CD4-positive, alpha-beta T cell treated with Interleukin-6 for 4 hours (primary cell): Measurements from ENCODE around the gene CDC45.
A peak's percentile ranks its signal among the peaks of the same experiment; 100 is the strongest.

Source experiments
- DNase-seq: peaks from one replicate; pipeline ENCODE4 v3.0.0-alpha.2; 2020; ENCODE audit warnings: mixed read lengths

Gene CDC45

GRCh38 chr22:19469421-19469820 is 10.3 kb upstream of the CDC45 start:
- DNase-seq: no peak

- no peak for DNase-seq
Measured at GRCh38 chr22:19470010-19470409, 9.7 kb upstream of the CDC45 start.

- DNase-seq: no peak
Measured at GRCh38 chr22:19471572-19471971, 8.1 kb upstream of the CDC45 start.

- no peak for DNase-seq
Measured at GRCh38 chr22:19472233-19472632, 7.5 kb upstream of the CDC45 start.

DNA sequence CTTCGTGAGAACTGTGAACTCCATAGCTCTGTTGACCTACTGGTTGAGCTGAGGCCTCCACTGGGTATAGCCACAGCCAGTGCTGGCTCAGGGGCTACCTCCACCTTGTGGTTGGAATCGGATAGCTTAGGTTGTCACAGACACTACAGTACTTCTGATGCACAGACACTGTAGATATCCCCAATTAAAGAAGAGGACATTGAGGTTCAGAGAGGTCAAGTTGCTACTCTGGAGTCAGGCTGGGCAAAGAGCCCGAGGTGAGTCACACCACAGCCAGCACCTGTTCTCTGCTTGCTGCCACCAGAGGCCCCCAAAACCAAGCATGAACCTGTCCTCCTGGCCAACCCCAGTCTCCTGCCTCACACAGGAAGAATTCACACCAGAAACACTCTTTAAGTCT is 6.1 kb upstream of the CDC45 start:
- no peak for DNase-seq

DNA sequence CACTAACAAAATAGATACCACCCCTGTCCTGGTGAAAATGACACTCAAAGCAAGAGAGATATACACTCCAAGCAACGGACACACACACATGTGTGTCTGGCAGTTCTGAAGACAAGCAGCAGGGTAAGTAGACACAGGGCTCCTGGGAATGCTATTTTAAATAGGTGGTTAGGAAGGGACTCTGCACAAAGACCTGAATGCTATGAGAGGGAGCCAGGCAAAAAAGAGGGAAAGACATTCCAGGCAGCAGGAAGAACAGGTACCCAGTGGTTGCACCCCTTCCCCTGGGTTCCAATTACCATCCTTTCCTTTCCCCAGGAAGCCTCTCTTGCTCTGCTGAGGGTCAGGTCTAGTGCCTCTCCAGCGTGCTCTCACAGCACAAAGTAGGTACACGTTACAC is 3.7 kb upstream of the CDC45 start:
- DNase-seq: no peak

GRCh38 chr22:19477321-19478044 is 2.2 kb upstream of the CDC45 start:
- no peak for DNase-seq

DNA sequence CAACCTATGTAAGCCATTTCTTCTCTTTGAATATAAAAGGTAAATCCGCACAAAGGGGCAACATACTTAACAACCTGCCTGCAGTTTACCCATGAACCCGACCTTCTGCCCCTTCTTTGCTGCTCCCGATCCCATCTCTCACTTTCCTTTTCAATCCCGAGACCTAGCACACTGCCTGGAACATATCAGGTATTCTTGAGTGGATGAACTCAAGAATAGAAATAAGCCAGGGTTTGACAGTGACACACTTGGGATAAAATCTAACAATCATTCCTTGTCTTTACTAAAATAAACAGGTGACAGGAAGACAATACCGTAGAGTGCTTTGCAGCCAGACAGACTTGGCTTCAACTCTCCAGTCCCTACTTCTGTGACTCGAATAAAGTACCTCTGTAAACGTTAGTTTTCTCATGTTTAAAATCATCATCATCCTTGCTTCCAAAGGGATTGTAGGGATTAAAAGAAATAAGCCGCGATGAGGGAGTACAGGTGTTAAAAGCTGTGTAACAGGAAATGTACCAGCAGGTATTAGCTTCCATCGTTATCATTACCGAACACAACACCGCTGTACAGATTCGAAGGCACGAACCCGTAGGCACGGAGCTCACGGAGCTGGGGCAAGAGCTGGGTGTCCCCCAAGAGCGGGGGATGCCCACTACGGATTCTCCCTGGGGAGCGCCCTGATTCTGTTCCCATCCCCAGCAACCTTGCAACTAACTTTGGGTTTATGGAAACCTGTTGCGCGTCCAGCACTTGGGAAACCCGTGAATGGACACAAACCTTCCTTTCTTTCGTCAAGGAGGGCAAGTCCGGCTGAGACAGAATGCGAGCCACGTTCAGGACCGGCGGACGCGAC is 1.4 kb upstream of the CDC45 start:
- DNase-seq: no peak

GRCh38 chr22:19478901-19479354 is 792 bp upstream of the CDC45 start, which contains the start of gene UFD1:
UFD1 (minus strand) TSS chr22:19479193; CDS start chr22:19479085, 108 bp downstream.
- peak; percentile 77 for DNase-seq

DNA sequence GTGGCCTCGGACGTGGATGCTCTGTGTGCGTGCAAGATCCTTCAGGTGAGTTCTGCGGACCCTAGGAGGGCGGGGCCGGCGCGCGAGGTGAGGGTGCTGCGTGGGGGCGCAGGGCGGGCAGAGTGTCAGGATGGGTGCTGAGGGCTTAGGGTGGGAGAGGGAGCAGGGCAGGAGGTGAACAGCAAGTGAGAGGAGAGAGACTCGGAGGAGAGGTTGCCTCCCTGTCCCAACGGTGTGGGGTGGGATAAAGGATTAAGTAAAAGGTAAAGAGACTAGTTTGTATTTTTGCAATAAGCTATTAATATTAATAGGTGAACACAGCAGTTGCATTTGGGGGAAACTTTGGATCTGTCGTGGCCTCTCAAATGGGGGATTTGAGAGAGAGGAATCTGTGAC is 451 bp downstream of the CDC45 start:
- no peak for DNase-seq

GRCh38 chr22:19480789-19481188 is 1.1 kb downstream of the CDC45 start:
- DNase-seq: no peak

DNA sequence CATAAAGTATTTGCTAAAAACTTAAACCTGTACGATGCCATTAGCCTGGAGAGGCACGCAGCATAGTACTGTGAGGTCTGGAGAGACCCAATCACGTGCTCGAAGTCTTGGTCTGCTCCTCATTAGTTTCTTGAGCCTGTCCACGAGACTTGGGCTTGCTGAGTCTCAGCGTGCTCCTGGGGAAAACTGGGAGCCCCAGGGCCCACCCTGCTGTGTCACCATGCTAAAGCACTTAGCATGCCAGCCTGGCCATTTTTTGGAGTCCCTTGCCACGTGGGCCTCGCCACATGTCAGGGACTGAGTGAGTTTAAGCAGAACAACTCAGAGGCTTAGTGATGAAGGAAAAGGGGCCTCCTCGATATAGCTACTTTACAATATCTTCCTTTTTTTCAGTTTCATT is 2.6 kb downstream of the CDC45 start:
- DNase-seq: no peak

- no peak for DNase-seq
Measured at GRCh38 chr22:19483481-19484244, 3.9 kb downstream of the CDC45 start.

- DNase-seq: no peak
Measured at GRCh38 chr22:19488285-19488684, 8.6 kb downstream of the CDC45 start.

GRCh38 chr22:19488884-19489843 is 9.4 kb downstream of the CDC45 start:
- DNase-seq: no peak

DNA sequence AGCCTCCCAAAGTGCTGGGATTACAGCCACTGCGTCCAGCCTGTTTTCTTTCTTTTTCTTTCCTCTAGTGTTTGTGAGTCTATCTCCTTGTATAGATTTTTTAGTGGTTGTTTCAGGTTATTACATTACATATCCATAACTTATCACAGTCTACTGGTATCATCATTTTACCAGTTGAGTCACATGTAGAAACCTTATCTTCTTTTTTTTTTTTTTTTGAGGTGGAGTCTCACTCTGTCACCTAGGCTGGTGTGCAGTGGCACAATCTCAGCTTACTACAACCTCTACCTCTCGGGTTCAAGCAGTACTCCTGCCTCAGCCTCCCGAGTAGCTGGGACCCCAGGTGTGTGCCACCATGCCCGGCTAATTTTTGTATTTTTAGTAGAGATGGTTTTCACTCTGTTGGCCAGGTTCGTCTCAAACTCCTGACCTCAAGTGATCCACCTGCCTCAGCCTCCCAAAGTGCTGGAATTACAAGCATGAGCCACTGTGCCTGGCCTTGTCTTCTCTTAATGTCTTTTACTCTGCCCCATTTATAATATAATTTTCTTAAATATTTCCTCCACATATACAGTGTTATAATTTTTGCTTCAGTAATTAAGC is 11.0 kb downstream of the CDC45 start:
- no peak for DNase-seq

DNA sequence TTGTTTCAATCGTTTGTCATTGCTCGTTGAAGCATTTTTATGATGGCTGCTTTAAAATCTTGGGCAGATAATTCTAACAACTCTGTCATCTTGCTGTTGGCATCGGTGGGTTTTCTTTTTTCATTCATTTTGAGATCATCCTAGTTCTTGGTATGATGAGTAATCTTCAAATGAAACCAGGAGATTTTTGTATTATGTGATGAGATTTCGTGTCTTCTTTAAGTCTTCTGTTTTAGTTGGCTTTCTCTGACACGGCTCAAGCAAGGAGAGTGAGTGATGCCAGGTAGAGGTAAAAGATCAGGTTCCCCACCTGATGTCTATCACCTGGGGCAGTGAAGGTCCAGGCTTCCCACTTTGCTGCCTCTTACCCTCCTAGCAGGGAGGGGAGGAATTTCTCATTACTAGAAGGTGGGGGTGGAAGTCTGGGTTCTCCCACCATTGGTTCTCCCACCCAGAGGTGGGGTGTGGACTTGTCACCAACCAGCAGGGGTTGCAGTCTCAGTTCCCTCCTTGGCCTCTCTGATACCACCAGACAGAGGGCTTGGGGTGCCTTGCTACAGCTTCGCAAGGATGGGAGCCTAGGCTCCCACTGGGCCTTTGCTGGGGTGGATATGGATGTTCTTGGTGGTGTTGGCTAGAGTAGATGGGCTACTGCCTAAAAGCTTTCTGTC is 12.9 kb downstream of the CDC45 start:
- DNase-seq: no peak

- no peak for DNase-seq
Measured at GRCh38 chr22:19494001-19494560, 14.4 kb downstream of the CDC45 start.

DNA sequence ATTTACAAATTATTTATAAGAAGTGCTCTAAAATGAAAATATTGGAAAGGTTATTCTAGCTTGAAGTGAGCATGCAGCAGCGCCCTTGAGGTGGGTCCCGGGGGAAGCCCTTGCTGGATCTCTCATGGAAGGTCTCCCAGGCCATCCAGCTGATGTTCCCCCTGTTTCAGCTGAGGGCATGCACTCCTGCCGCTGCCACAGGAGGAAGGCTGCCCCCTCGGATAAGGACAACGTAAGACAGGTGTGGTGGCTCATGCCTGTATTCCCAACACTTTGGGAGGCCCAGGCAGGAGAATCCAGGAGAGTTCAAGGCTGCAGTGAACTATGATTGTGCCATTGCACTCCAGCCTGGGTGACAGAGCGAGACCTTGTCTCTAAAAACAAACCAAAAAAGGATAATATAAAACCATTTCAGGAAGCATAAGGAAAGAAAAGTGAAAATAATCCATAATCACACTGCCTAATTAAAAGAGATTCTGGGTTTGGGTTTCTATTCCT is 15.0 kb downstream of the CDC45 start:
- DNase-seq: no peak

GRCh38 chr22:19495562-19496323 is 16.0 kb downstream of the CDC45 start:
- DNase-seq: no peak
